Stimulated activated naive CD8-positive, alpha-beta T cell treated with anti-CD3 and anti-CD28 coated beads, Interleukin-15, Interleukin-2, amounts not matched to agents 100 U/mL and 50 U/mL, for 24 hours (primary cell): ENCODE data around the gene C14orf119.
A peak's percentile ranks its signal among the peaks of the same experiment; 100 is the strongest.

Source experiments
- ATAC-seq: fragments of 150-1000 bp; cut with Tn5 transposase; one replicate; pipeline ENCODE4 v1.10.0; 2021
- DNase-seq: peaks from one replicate; pipeline ENCODE4 v3.0.0; 2021

C14orf119 gene

DNA sequence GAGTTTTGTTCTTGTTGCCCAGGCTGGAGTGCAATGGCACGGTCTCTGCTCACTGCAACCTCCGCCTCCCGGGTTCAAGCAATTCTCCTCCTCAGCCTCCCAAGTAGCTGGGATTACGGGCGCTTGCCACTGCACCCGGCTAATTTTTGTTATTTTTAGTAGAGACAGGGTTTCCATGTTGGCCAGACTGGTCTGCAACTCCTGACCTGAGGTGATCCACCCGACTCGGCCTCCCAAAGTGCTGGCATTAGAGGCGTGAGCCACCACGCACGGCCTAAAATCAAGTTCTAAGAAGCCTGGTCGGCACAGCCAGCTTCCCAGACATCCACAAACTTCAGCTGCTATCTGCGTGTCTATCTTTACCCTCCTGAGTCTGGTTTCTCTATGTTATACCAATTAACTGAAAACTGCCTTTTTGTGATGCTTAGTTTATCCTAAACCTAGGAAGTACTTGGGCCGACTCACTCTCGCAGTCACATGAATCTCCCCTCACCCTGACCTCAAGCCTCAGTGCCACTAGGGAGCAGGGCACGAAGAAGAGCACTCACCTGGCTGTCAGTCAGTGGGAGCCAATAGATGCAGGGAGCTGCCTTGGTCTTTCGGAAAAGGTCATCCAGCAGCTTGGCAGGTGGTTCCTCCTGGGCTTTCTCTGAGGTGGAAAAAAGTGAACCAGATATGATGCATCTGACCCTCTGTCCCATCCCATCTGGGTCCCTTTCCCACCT is 34.6 kb upstream of the C14orf119 start:
- no peak for DNase-seq
- no peak for ATAC-seq

DNA sequence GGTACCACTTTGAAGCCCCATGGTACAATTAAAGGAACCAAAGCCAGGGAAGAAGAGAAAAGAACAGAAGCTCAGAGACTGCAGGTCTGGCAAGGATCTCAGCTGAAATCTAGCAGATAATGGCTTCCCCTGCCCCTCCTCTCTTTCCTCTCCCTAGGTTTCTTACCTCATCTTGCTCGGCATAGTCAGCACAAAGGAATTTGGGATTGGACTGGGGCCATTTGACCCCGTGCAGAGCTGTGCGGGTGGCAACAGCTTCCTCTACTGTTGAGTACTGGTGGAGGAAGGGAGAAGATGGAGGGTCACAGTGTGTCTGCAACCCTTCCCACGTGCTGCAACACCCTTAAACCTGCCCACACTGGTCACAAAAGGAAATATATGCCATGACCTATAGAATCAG is 33.3 kb upstream of the C14orf119 start:
- DNase-seq (no peak), ATAC-seq (no peak)

DNA sequence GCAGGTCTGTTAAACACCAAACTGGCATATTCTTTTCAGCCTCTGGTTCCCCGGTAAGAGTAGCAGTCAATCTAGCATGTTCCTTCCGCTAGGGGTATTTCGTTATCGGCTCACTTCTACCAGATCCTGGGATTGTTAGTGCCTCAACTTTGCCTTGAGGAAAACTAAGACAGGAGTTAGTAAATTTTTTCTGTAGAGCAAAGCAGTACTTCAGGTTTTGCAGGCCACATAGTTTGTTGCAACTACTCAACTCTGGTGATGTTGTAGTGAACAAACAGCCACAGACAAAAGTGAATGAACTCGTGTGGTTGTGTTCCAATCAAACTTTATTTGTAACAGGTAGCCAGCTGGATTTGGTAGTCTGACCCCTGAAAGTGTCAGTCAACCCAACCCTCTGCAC is 31.7 kb upstream of the C14orf119 start:
- ATAC-seq (no peak), DNase-seq (no peak)

DNA sequence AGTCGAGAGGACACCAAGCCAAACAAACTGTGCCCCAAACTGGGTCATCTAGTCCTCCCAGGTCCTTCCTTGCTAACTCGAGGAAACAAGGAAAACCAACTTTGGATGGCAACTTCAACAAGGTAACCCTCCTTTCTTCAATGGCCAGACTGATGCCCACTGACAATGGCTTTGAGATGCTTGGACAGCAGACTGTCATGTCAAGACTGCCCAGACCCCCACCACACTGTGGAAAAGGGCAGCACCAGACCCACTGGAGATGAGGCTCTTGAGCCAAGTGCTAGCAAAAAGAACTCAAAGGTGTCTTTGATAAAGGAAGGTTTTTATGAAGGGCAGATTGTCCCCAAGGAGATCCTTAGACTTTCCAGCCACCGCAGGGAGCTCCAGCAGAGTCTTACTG is 28.9 kb upstream of the C14orf119 start:
- no peak for DNase-seq
- ATAC-seq = no peak

DNA sequence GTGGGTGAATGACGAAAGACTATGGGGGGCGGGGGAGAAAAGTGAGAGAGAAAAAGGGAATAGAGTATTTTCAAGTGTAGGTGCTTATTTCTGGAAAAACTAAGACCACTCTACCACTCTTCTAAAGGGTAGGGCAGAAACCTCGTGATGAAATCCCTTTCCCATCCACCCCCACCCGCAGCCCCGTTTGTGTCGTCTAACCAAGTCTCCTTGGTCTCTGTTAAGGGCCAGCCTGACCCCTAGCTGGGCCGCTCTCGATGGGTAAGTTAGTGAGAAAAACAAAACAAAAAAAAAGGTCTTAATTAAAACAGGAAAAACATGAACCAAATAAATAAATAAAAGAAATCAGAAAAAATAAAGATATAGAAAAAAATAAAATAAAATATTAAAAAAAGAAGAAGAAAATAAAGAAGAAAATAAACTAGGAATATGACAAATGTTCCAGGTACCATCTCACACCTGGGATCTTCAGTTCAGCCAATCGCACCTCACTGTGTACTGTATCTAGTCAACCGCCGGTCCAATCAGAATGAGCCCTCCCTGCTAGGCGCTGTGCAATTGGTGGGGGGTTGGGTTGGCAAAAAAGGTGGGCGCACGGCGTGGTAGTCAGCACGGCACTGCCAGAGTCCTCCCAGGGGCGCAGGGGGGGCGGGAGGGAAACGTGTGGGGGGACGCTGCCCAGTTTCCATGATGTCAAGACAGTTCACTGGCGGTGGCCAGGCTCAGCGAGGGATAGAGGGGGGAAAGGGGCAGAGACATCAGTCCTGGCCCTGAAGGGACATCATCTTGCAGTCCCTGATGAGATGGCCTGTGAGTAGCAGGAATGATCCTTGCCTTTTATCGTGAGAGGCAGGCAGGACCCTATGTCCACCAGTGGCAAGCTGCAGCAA is 28.2 kb upstream of the C14orf119 start:
- ATAC-seq (no peak), DNase-seq (no peak)

DNA sequence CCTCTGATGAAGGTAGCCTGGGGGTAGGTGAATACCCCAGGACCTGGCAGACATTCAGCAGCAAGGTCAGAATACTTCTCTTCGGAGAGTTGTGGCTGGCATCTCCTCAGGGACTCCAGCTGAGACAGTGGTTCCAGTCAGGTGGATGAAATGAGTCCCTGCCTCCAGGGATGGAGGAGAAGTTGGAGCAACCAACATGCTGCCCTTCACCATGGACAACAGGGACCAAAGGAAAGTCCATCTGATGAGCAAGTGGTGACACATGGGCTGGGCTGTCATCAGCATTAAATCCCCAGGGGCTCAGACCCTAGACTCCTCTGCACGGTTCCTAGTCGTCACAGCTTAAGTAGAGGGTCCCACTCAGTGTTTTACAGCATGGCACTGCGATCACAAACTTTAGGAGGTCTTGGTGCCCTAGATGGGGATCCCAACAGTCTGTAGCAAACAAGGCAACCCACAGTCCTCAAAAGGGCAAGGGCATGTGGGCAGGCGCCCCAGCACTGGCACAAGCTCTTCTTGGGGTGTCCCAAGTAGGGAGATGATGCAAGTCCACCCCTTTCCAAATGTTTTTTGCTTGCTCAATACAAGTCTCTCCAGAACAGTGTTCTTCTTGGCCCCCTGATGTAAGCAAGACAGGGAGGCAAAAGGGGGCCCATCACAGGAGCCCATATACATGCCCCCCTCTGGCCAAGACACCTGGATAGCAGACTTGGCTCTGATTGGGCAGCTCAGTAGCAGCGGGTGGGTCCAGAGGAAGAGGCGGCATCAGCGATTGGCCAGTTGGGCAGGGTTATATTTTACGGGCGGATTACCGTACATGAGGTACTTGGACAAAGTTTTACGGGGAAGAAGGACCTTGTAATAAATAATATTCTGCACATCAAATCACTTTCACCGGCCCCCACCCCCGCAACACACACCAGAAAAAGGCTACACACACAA is 27.2 kb upstream of the C14orf119 start:
- no peak for ATAC-seq
- DNase-seq = no peak

DNA sequence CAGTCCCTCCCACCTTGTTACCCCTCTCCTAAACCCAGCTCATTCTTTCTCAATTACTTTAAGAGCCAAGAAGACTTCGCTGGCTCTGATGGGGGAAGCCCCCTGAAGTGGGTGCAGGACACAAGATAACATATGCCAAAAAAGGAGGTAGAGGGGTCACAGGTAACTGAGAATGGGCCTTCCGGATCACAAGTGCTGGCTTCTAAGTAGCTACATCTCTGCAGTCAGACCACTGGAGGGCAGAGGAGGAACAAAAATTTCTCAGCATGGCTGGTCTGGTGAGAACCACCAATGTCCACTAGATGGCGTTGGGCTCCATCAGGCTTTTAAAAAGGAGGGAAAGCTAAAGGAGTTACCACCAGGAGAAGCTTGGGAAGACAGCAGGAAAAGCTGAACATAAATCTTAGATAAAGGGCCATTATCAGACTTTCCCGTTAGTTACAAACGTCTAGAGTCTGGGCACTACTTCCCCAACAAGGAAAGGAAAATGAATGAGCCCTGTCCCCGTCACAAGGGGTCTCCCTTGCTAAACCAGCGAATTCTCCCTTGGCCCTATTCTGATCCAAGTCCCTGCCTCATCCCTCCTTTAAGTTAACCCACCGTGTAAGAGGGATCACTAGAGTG is 26.4 kb upstream of the C14orf119 start:
- DNase-seq = peak; percentile 71
- peak; percentile 84 for ATAC-seq

DNA sequence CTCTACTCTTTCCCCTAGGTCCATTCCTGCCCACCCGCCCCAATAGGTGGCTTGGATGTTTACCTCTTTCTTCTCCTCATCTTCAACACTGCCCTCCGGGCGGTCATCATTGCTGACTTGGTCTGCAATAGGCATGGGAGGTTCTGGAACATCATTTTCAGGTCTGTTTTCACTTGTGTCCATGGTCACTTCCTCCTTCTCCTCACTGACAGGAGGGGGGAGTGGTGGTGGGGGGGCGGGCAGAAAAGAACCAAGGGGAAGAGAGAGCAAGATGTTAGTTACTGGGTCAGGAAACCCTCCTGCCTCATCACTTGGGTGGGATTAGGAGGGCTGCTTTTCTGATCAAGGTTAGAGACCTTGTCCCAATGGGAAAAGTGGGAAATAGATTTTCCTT is 25.9 kb upstream of the C14orf119 start:
- no peak for ATAC-seq
- DNase-seq = no peak

DNA sequence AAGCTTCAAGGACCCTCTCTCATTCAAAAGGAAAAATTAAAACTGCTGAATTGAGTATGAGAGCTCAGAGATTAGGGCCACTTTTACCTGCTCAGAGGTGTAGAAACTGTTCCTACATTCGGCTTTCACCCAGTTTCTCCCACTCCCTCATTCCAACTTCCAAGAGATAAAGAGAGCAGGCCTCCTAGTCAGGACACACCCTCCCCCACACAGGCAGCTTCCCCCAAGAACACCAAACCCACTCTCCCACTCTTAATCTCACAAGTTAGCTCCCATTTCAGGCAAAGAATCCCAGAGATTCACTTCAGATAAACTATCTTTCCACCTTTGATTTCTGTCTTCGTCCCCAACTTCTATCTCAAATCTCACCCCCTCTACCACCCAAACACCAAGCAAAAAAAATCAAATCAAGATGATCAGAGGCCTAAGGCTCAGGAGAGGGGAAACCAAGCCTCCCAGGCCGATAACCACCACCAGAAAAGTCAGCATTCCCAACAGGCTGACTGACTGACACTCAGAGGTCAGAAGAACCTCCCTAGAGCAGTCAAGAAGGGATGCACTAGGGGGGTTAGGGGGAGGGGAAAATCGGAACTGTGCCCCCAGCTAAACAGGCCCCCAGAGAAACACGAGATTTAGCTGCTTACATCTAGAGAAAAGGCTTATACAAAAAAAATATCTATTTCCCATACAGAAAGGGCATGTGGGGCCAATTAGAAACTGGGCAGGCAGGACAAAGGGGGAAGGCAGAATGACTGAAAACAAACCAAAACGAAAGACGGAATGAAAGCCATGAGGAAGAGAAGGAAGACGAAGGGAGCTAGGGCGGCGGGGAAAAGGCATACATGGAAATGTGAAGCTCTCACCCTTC is 24.8 kb upstream of the C14orf119 start:
- ATAC-seq (no peak), DNase-seq (no peak)

DNA sequence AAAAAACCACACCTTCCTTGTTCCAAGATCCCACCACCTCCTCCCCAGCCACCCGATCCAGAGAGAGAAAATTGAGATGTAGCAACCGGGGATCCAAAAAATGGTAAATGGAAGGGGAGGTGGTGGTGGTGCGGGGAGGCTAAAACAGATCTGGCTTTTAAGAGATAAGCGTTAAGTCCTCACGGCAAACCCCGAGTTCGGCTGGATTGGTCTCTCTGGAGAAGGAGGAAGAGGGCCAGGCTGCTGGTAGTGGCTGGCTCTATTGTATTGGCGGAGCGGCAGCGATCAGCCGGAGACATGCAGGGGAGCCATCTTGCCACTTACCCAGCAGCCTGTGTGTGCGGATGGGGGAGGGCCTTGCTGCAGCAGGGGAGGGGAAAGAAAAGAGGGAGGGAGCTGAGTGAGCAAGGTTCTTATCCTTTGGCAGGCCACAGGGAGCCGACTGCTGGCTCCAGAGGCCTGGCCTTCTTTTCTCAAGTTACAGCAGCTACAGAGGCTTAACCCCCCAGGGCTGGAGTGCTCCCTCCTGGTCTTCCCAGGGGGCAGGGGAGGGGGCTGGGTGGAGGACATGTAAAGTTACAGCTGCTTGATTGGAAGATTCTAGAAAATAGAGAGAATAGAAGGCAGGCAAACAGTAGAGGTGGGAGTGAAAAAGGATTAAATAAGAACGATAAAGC is 23.9 kb upstream of the C14orf119 start:
- peak; percentile 78 for DNase-seq
- peak; percentile 95 for ATAC-seq

DNA sequence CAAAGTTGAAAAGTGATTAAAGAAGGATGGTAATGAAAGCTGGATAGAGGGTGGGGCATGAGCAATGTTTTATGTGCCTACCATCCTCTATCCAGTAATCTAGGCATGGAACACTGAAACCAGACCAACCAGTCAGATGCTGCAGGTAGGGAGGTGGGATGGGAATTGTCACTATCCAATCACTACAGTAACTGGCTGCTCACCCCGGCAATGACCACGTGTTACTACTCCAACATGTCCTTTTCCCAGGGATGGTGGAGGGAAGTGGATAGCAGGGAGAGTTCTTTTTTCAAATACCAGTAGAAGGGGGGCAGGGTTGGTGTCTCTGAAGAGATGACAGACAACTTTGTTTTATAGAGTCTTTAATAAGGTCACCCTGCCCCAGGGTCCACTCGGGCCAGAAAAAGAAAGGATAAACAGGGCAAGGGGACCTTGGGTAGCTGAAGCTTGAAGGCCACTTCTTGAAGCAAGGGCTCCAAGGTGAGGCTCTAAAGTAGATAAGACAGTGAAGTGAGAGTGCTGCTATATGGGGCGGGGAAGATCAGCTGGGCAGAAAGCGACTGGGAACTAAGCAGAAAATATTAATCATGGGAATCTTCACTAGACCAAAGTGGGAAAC is 23.3 kb upstream of the C14orf119 start:
- DNase-seq (no peak), ATAC-seq (no peak)

DNA sequence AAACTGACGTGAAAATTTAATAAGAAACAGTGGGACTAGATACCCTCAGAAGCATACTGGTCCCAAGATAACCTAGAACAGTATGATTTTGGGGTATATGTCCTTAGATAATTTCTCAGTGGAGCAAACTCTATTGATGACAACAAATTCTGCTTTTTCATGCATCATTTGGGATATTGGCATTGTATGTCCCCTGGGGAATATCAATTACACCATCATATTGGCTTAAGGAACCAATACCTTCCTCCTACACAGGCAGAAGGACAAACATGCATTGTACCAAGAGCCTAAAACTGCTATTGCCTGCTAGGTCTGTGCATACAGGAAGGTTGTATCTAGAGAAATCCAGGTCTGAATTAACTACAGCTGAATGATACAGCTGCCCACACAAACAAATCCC is 20.4 kb upstream of the C14orf119 start:
- DNase-seq (no peak), ATAC-seq (no peak)

DNA sequence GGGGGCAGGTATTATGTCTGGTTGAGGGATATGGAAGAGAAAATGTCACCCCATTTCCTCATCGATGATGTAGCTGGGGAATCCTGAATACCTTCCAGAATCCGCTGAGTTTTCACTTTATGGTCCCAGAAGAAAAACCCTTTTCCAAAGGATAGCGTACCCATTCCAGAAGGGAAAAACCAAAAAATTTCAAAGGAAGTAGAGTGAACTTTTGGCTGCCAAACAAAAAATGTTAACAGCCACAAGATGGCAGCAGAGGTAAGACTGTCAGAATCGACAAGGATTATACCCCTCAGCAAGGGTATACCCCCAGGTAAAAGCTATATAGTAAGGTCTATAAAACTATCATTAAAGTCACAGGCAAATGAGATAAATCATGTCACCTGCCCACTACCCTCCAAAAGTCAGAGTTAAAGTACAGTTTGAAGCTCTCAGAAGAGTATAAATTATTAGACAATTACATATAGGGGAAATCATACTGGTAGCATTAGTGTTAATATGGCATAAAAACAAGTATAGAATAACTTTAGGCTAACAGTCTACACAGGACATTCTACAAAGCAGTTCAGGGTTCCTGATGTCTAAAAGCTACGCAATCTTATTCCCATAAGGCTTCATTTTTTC is 18.4 kb upstream of the C14orf119 start:
- DNase-seq = no peak
- ATAC-seq = peak; percentile 21

DNA sequence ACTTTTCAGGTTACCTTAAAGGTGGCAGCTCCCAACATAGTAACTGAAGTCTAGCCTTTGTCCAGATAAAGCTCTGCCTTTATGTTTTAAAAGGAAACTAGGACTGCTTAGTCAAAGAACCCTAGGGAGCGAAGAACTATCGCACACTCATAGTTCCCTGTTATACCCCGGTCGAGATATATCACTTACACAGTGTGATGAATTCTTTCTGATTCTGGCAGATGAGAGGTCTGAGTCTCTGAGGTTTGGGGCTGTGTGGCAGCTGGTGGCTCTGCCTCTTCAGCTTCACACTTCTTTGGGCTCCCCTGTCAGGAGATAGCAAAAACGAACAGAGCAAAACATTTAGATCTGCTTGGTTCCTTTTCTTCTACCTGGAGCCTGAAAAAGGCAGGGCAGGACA is 17.3 kb upstream of the C14orf119 start:
- DNase-seq (no peak), ATAC-seq (no peak)

DNA sequence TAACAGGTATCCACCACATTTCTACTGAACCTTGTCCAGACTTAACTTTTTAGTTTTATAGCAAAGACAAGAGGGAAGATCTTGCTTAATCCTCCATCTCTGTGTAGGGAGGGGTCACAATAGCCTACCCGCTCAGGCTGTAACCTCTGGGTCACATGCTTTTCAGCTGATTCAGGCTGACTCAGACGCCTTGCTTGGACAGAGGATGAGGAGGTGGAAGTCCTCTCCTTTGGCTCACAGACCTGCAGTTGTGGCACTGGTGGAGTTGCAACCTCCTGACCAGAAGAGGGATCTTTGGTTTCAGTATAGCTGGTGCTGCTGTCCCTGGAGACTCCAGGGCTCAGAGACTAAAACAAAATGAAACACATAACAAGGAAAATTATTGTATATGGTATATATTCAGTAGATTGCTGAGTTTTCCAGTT is 16.6 kb upstream of the C14orf119 start:
- DNase-seq = no peak
- peak; percentile 57 for ATAC-seq

DNA sequence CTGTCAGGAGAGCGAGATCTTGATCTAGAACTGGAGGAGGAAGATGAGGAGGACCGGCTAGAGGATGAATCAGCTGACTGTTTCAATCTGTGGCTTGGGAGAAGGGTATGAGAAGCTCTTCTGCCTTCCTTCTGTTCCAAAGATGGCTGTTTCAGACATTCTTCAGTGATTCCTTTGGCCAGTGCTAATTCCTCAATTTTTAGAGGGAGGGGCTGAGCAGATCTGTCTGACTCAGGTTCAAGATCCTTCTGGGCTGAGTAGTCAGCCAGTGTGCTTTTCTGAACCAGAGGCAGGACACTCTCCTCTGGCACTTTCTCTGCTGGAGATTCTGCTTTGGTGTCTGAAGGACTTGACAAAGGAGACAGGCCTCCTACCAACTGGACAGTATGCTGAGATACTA is 15.6 kb upstream of the C14orf119 start:
- DNase-seq (no peak), ATAC-seq (no peak)

DNA sequence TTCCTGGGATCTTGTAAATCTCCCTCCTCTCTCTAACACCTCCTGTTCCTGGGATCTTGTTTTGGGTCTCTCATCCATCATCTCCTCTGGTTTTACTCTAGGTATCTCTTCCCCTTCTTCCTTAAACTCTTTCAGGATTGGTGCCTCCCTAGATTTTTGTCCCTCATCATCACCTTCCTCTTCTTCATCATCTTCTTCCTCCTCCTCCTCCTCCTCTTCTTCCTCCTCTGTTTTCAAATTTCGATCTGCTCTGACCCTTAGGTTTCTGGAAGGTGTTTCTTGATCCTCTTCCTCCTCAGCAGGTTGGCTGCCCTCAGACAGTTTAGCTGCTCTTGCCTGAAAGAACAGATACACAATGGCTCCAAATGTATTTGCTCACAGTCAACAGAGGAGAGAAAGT is 14.8 kb upstream of the C14orf119 start:
- DNase-seq = no peak
- no peak for ATAC-seq

DNA sequence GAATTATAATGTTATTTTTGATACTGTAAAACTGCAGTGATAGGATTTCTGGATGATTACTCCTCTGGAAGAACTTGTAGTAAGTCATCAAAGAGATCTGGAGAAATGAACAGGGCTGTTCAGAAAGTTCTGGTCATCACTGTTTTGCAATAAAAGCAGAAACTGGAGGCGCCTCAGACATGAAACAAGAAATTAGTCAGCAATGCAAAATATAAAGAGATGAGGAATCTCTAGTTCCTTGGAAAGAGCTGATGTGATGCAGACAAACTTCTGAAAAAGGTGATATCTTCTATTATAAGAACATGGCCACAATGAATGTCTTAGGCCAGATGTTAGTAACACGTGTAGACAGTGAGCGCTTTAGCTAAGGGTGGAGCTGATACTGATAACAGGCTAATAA is 9.8 kb upstream of the C14orf119 start:
- no peak for DNase-seq
- ATAC-seq = no peak

DNA sequence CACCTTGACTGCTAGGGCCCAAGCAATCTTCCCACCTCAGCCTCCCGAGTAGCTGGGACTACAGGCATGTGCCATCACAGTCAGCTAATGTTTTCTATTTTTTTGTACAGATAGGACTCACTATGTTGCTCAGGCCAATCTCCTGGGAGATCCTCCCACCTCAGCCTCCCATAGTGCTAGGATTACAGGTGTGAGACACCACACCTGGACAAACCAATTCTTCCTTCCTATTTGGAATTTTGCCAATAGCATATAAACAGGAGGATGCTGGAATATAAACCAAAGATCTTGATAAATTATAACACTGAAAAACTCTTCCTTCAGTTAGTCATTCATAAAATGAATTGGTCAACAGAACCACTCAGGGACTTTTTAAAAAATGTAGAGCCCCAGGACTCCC is 8.7 kb upstream of the C14orf119 start:
- ATAC-seq (no peak), DNase-seq (no peak)
